Measurements from ENCODE around the gene MAN1A1.

The MAN1A1 gene

GRCh38 chr6:119133400-119133799 lies 216.2 kb downstream of the MAN1A1 start:
- no peak for DNase-seq

DNA sequence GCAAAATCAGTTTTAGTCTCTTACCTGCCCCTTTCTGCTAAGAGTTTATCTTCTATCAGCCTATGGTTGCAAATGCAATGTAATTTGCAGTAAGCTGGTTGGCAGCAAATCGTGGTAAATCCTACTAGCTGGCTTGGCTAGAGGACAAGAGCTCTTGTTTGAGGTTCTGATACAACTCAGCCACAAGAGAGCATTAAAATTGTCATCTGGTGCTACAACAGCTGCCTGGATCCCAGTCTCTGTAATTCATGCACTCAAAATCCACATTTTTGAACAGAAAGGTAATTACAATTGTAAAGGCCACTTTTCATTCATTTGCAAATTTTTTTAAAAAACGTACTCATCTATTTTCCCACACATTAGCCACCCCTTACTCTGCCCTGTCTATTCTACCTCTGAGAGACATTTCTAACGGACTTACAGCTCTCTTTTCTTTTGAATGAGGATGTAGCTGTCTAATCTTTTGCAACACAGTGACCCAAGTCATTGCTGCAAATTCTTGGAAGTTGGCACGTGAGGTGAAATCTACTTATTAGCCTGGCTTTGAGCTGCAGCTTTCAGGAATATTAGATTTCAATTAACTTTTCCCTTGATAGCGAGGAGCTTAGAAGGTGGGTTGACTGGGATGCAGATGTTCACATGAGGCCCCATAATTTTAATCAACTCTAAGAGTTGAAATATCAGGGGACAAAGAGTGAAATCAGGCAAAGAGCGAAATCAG lies 217.1 kb downstream of the MAN1A1 start:
- no peak for DNase-seq

GRCh38 chr6:119129968-119130484 lies 219.5 kb downstream of the MAN1A1 start:
- DNase-seq, result no peak

DNA sequence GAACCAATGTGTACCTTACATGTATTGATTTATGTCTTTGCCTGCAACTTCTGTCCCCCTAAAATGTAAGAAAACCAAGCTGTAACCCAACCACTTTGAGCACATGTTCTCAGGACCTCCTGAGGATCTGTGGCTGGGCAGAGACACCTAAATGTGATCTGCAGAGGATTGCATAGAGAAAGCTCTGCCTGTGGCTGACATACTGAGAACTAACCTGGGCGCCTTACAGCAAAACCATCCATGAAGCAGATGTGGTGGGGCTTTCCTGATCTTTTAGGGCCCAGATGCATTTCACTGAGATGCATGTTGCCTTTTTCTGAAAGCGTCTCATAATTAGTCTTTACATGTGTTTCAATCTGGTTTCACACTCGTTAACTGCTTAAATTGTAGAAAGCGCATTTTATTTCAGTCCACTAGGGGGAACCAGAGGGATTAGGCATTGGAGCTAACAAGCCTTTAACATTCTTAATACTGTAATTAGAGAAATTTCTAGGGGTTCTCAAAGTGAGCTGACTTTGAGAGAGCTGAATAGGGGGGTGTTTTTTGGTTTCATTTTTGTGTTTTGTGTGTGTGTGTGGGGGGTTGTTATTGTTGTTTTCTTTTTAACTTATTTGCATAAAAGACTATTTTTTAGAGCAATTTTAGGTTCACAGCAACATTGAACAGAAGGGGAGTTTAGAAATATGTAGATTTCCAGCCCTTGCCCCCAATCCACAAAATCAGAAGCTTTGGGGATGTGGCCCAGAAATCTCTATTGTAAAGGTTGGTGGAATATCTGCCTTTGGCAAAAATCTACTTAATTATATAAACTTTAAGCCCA lies 220.2 kb downstream of the MAN1A1 start:
- peak; percentile 75 for DNase-seq

DNA sequence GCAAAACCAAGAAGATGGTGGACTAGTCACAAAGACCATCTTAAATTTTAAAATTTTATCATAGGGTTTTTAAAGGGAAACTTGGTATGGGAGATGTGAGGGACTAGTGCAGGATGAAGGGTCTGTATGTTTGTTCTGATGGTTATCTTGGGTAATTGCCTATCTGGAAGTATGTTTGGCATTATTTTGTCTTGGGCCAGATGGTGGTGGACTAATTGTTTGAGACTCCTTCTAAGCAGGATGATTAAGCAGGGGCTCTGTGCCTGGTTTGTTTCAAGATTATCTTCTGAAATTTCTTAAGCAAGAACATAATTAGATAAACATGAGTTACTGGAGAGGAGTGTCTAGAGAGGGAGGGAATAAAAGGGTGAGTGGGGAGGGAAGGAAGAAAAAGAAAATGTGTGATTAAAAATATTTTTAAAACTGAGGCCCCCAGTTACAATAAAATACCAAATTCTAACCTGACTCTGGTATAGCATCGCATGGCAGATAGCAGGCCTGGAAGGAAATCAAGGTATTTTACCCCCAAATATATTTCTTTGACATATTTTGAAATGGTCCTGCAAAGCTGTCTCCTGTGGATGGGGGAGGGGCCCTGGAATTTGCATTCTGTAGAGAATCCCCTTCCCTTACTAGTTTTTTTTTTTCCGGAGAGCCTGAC lies 221.2 kb downstream of the MAN1A1 start:
- no peak for DNase-seq

DNA sequence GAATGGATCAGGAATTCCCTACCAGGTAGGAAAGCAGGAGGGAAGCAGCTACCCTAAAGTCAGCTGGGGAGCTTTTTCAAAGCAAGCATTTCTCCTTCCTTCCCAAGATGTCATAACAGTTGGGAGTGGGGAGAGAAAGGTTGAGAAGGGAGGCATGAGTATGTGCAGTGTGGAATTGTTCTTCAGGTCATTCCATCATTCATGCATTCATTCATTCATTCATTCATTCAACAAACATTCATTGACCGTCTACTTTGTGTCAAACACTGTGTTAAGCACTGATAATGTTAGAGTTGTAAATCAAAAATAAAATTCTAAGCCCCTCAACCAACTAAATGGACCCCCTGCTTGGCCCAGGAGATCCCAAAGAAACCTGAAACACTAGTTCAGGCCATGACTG lies 221.9 kb downstream of the MAN1A1 start:
- DNase-seq, result no peak
